Mesenchymal stem cell (in vitro differentiated cells and primary cell): Measurements from ENCODE around the gene CYB561A3.

Experiments
- DNase-seq: peaks from one replicate; pipeline ENCODE4 v3.0.0-alpha.2; 2013
- H2AFZ ChIP-seq: one replicate; pipeline ENCODE4 v1.6.1; 2013; ENCODE audit warnings: low read depth, mild to moderate bottlenecking, control low read depth, inconsistent platforms, low read length, moderate library complexity
- H2AK5ac ChIP-seq: 2 replicates; pipeline ENCODE4 v1.6.1; 2013; ENCODE audit warnings: low read length, moderate library complexity, mild to moderate bottlenecking, inconsistent platforms; ENCODE audit not compliant: severe bottlenecking
- H2BK120ac ChIP-seq: one replicate; pipeline ENCODE4 v1.6.1; 2013; ENCODE audit warnings: low read depth, mild to moderate bottlenecking, inconsistent platforms, low read length, moderate library complexity
- H2BK12ac ChIP-seq, 2 experiments: one replicate each; pipeline ENCODE4 v1.6.1; 2013; ENCODE audit warnings: inconsistent platforms in 2 of 2, low read length in 2 of 2, mild to moderate bottlenecking in 2 of 2, moderate library complexity in 2 of 2, control low read depth in 1 of 2
- H2BK15ac ChIP-seq: one replicate; pipeline ENCODE4 v1.6.1; 2013; ENCODE audit warnings: mild to moderate bottlenecking, low read depth, inconsistent platforms; ENCODE audit not compliant: poor library complexity, severe bottlenecking
- H2BK5ac ChIP-seq: 2 replicates; pipeline ENCODE4 v1.6.1; 2013; ENCODE audit warnings: low read depth, mild to moderate bottlenecking, low read length, control low read depth, inconsistent platforms; ENCODE audit not compliant: poor library complexity, severe bottlenecking
- H3K14ac ChIP-seq, 2 experiments: one replicate each; pipeline ENCODE4 v1.6.1; 2013; ENCODE audit warnings: inconsistent platforms in 2 of 2, low read length in 2 of 2, control low read depth in 1 of 2, mild to moderate bottlenecking in 1 of 2, moderate library complexity in 1 of 2
- H3K18ac ChIP-seq, 2 experiments: one replicate each; pipeline ENCODE4 v1.6.1; 2013; ENCODE audit warnings: inconsistent platforms in 2 of 2, low read length in 2 of 2, control low read depth in 1 of 2, low read depth in 1 of 2, mild to moderate bottlenecking in 1 of 2
- H3K23ac ChIP-seq, 2 experiments: one replicate each; pipeline ENCODE4 v1.6.1; 2013; ENCODE audit warnings: inconsistent platforms in 2 of 2, low read length in 2 of 2, mild to moderate bottlenecking in 2 of 2, moderate library complexity in 2 of 2, control low read depth in 1 of 2
- H3K27ac ChIP-seq: 2 replicates; pipeline ENCODE4 v1.5.1; 2013; ENCODE audit warnings: mild to moderate bottlenecking, moderate library complexity, low read length, control low read depth, inconsistent platforms; ENCODE audit not compliant: poor library complexity, severe bottlenecking
- H3K27me3 ChIP-seq, 2 experiments: 2 replicates each; pipeline versions ENCODE4 v1.6.1 to v1.7.0; 2013; ENCODE audit warnings: low read length in 2 of 2, mild to moderate bottlenecking in 2 of 2, moderate library complexity in 2 of 2, control low read depth in 1 of 2, inconsistent platforms in 1 of 2; ENCODE audit not compliant: control insufficient read depth in 1 of 2, insufficient read depth in 1 of 2
- H3K36me3 ChIP-seq, 2 experiments: 2 replicates each; pipeline versions ENCODE4 v1.6.1 to v1.7.0; 2013; ENCODE audit warnings: low read length in 2 of 2, control low read depth in 1 of 2, inconsistent platforms in 1 of 2, low read depth in 1 of 2, mild to moderate bottlenecking in 1 of 2; ENCODE audit not compliant: insufficient read depth in 2 of 2, control insufficient read depth in 1 of 2
- H3K4ac ChIP-seq, 2 experiments: one replicate each; pipeline ENCODE4 v1.6.1; 2013; ENCODE audit warnings: inconsistent platforms in 2 of 2, low read length in 2 of 2, mild to moderate bottlenecking in 2 of 2, moderate library complexity in 2 of 2, control low read depth in 1 of 2, low read depth in 1 of 2
- H3K4me1 ChIP-seq: 2 replicates; pipeline ENCODE4 v1.6.1; 2013; ENCODE audit warnings: low read depth, low read length, control low read depth; ENCODE audit not compliant: control insufficient read depth, insufficient read depth
- H3K4me2 ChIP-seq: 2 replicates; pipeline ENCODE4 v1.6.1; 2013; ENCODE audit warnings: low read length, mild to moderate bottlenecking, inconsistent platforms; ENCODE audit not compliant: poor library complexity, severe bottlenecking
- H3K4me3 ChIP-seq, 2 experiments: 2 replicates each; pipeline versions ENCODE4 v1.5.1 to v1.7.0; 2013; ENCODE audit warnings: low read length in 2 of 2, mild to moderate bottlenecking in 2 of 2, control low read depth in 1 of 2, low read depth in 1 of 2; ENCODE audit not compliant: insufficient read depth in 1 of 2
- H3K79me1 ChIP-seq: replicated peaks from 2 replicates; pipeline ENCODE4 v1.6.1; 2013; ENCODE audit warnings: mild to moderate bottlenecking, control low read depth, low read length, inconsistent platforms; ENCODE audit not compliant: poor library complexity, severe bottlenecking
- H3K9ac ChIP-seq: 2 replicates; pipeline ENCODE4 v1.7.0; 2013; ENCODE audit warnings: mild to moderate bottlenecking, low read length, moderate library complexity
- H3K9me3 ChIP-seq: 2 replicates; pipeline ENCODE4 v1.7.0; 2013; ENCODE audit warnings: mild to moderate bottlenecking, low read length; ENCODE audit not compliant: control insufficient read depth
- H4K8ac ChIP-seq: one replicate; pipeline ENCODE4 v1.6.1; 2013; ENCODE audit warnings: inconsistent platforms, mild to moderate bottlenecking, low read length, moderate library complexity
- H4K91ac ChIP-seq: one replicate; pipeline ENCODE4 v1.6.1; 2013; ENCODE audit warnings: mild to moderate bottlenecking, low read length, inconsistent platforms
- WGBS: methylation state at CpG from one replicate; pipeline ENCODE4 v1.1.7; 2013; ENCODE audit warnings: mixed read lengths; 5-methylcytosine and 5-hydroxymethylcytosine counted together

The CYB561A3 gene

DNA sequence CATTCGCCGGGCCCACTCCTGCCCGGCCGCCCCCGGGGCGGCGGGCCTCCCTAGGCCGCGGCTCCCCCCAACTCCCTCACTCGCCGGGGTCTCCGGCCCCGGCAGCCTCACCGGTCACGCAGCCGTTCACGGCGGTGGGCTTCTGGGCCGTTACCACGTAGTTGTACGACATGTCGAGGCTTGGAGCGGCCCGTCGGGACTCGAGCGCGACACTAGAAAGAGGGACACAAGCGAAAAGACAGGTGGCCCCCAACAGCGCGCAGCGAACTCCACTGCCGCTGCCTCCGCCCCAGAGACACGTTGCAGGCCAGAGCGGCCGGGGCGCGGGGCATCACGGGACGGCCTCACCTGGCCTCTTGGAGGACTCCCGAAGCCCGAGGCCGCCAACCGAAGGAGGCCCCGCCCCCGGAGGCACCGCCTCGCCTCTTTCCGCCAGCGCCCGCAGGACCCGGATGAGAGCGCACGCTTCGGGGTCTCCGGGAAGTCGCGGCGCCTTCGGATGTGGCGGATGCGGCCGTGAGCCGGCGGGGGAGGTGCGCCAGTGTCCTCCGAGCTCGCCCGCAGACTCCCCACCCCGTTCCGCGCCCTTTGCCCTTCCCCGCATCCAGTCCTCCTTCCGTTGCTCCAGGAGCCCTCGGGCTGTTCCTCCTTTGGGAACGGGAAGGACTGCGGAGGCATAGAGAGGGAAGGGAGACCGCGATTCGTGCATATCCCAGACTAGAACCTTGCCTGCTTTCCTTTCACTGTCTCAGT, 28.7 kb downstream of the CYB561A3 start, which contains the start of the genes DDB1 and TKFC:
Gene DDB1, minus strand, starts transcription at position 309 of the 753 bp plus-strand sequence. Its CDS starts 137 bp downstream, at position 172.
Gene TKFC, plus strand, starts transcription at position 432 of the 753 bp plus-strand sequence. CDS start 1,501 bp downstream, outside the sequence.
- Histone ChIP-seq H3K9me3 (no peaks in the 10 kb centered on the region), H4K8ac (peak within 1 kb of the TSS; percentile 89), H3K14ac (peak within 1 kb of the TSS in 1 of 2 experiments; percentile 95), H3K4ac (peak within 1 kb of the TSS; percentile 84 to 87), H3K18ac (peak within 1 kb of the TSS; percentile 89 to 91), H3K4me3 (peak within 1 kb of the TSS; percentile 81 to 95), H3K23ac (peak within 1 kb of the TSS in 1 of 2 experiments; percentile 57), H2AFZ (peak within 1 kb of the TSS; percentile 6), H2BK5ac (peak within 1 kb of the TSS; percentile 9), H3K4me2 (peak within 1 kb of the TSS; percentile 55), H3K27me3 (no peaks in the 10 kb centered on the region), H2BK15ac (peak within 1 kb of the TSS; percentile 64), H2BK120ac (peak within 1 kb of the TSS; percentile 93), H3K9ac (peak within 1 kb of the TSS; percentile 97), H2BK12ac (no peak within 1 kb of the TSS), H3K4me1 (peaks cover 18% of the 10 kb centered on the region), H2AK5ac (peak within 1 kb of the TSS; percentile 65), H3K79me1 (peaks cover 2% of the 10 kb centered on the region), H3K36me3 (peaks cover 10 to 22% of the 10 kb centered on the region in 2 experiments), H4K91ac (peak within 1 kb of the TSS; percentile 95), H3K27ac (peak within 1 kb of the TSS; percentile 43)
- peak; percentile 92 for DNase-seq
- under 1% methylated on average over 61 of the region's 81 CpGs for WGBS

DNA sequence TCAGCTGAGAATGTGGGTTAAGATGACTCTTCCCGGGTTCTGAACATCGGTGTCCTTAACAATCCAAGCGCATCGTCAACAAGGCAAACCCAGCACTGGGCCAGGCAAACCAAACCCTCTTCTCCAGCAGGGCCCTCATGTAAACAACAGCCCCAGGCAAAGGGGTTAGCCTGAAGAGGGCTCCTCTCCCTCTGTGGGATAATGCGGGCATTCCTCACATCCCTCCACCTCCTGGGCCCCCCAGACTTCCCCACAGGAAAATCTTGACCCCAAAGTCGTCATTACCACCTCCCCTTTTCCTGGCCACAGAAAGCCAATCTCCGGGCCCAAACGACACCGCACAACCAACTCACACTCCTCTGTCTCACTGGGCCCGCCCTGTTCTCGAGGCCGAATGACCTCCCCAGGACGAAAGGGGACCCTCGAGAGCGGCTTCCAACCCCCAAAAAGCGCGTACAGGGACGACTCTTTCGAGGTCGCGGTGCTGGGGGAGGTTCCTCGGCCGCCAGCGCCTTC, 29.3 kb downstream of the CYB561A3 start:
- H3K4me1 ChIP-seq: peaks cover 18% of the 10 kb centered on the region
- 2% methylated on average over 24 of the region's 24 CpGs for WGBS
- peak overlapping the region; percentile 95 for H4K91ac ChIP-seq

DNA sequence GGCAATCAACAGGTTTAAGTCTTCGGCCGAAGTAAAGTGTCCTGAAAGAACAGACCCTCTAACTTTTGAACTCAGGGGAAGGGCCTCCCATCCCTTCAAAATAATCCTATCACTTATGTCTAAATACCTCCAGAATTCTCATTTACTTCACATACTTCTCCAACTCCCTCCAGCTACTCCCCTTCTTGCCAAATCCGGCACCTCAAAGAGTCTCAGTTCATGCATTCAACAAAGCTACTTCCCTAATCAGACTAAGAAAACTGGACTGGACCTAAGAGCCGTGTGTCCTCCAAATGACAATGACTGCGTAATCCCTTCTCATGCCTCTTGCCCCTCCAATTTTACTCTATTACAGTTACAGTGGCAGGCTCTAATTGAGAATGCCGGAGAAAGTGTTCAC, 30.0 kb downstream of the CYB561A3 start:
- Histone ChIP-seq H3K14ac (no peak overlapping the region), H2BK15ac (no peak overlapping the region), H3K9me3 (no peaks in the 10 kb centered on the region), H3K27me3 (no peaks in the 10 kb centered on the region), H3K27ac (no peak overlapping the region), H3K4me2 (peak overlapping the region; percentile 49), H3K4me1 (peaks cover 15% of the 10 kb centered on the region), H3K36me3 (peaks cover 10 to 34% of the 10 kb centered on the region in 2 experiments), H2BK12ac (no peak overlapping the region), H3K18ac (no peak overlapping the region), H2BK120ac (no peak overlapping the region), H3K79me1 (peaks cover 4% of the 10 kb centered on the region), H2AFZ (no peak overlapping the region), H3K4ac (no peak overlapping the region), H4K8ac (no peak overlapping the region), H4K91ac (no peak overlapping the region), H2BK5ac (no peak overlapping the region), H2AK5ac (no peak overlapping the region), H3K23ac (no peak overlapping the region), H3K4me3 (peak overlapping the region in 1 of 2 experiments; percentile 95), H3K9ac (peak overlapping the region; percentile 97)
- 85% methylated on average over 6 of the region's 6 CpGs for WGBS
- DNase-seq: no peak

More for the DNA sequence above, 29.3 kb downstream of the CYB561A3 start:
- Histone ChIP-seq H2AK5ac (peak overlapping the region; percentile 65), H3K27ac (peak overlapping the region; percentile 43), H2BK5ac (peak overlapping the region; percentile 9), H3K36me3 (peaks cover 7 to 27% of the 10 kb centered on the region in 2 experiments), H3K79me1 (peaks cover 2% of the 10 kb centered on the region), H3K4me3 (peak overlapping the region; percentile 81 to 95), H3K14ac (peak overlapping the region in 1 of 2 experiments; percentile 89), H2AFZ (peak overlapping the region; percentile 6), H2BK12ac (no peak overlapping the region), H3K23ac (no peak overlapping the region), H2BK120ac (peak overlapping the region; percentile 93), H3K9me3 (no peaks in the 10 kb centered on the region), H3K18ac (peak overlapping the region; percentile 67 to 79), H3K4ac (peak overlapping the region; percentile 82 to 84), H3K4me2 (peak overlapping the region; percentile 49), H2BK15ac (peak overlapping the region; percentile 64), H3K9ac (peak overlapping the region; percentile 97), H4K8ac (peak overlapping the region; percentile 89), H3K27me3 (no peaks in the 10 kb centered on the region)
- peak; percentile 71 for DNase-seq

DNA sequence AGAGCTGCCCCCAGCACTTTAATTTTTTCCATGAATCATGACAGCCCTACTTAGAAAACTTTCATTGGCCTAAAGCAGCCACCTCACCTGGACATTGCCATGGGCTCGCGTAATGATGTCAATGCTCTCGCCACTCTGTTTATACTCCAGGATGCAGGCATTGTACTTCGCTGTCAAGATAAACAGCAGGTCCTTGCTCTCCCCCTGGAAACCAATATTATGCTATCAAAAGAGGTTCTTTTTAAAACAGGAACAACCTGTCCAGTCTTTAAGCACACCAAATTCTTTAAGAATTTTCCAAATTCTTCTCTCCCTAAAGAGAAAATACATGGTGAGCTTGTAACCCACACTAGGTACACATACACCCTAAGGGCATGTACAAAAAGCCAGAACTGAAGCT, 31.8 kb downstream of the CYB561A3 start:
- Histone ChIP-seq H3K4ac (no peak overlapping the region), H3K23ac (no peak overlapping the region), H3K27ac (no peak overlapping the region), H3K9me3 (no peaks in the 10 kb centered on the region), H2AFZ (no peak overlapping the region), H3K4me1 (peaks cover 15% of the 10 kb centered on the region), H2BK5ac (no peak overlapping the region), H4K8ac (no peak overlapping the region), H3K9ac (peak overlapping the region; percentile 21), H3K27me3 (no peaks in the 10 kb centered on the region), H3K18ac (no peak overlapping the region), H2BK12ac (no peak overlapping the region), H2BK120ac (no peak overlapping the region), H3K14ac (no peak overlapping the region), H3K4me2 (no peak overlapping the region), H2AK5ac (no peak overlapping the region), H4K91ac (no peak overlapping the region), H3K36me3 (peaks cover 17 to 52% of the 10 kb centered on the region in 2 experiments), H3K79me1 (peaks cover 2% of the 10 kb centered on the region), H2BK15ac (no peak overlapping the region), H3K4me3 (no peak overlapping the region)
- 95% methylated on average over 4 of the region's 4 CpGs for WGBS
- no peak for DNase-seq
